OCI-LY1 (cell line): ENCODE data around the gene PBX1.

Source experiments
- H2AFZ ChIP-seq: fragments of 200-600 bp; sonication (generic), shearing (Covaris generic); 2 replicates; pipeline ENCODE4 v1.6.0; 2014; ENCODE audit warnings: antibody characterized with exemption, mild to moderate bottlenecking, low read length
- H3F3A ChIP-seq: fragments of 200-600 bp; sonication (generic), shearing (Covaris generic); 2 replicates; pipeline ENCODE4 v1.6.0; 2014; ENCODE audit warnings: mild to moderate bottlenecking, antibody characterized with exemption, low read length, moderate library complexity; ENCODE audit not compliant: insufficient read depth
- H3K27ac ChIP-seq: fragments of 200-600 bp; sonication (generic); 2 replicates; pipeline ENCODE4 v1.5.1; 2014; ENCODE audit warnings: low read length, mixed run types, mild to moderate bottlenecking, low read depth; ENCODE audit not compliant: poor library complexity, severe bottlenecking
- H3K27me3 ChIP-seq: fragments of 200-600 bp; sonication (generic); 2 replicates; pipeline ENCODE4 v1.6.0; 2014; ENCODE audit warnings: antibody characterized with exemption, mild to moderate bottlenecking, low read length, moderate library complexity; ENCODE audit not compliant: insufficient read depth
- H3K36me3 ChIP-seq: fragments of 200-600 bp; sonication (generic); 2 replicates; pipeline ENCODE4 v1.6.1; 2014; ENCODE audit warnings: mild to moderate bottlenecking, antibody characterized with exemption, low read length, moderate library complexity, mixed read lengths; ENCODE audit not compliant: insufficient read depth
- H3K4me1 ChIP-seq: fragments of 200-600 bp; sonication (generic); 2 replicates; pipeline ENCODE4 v1.5.1; 2014; ENCODE audit warnings: mild to moderate bottlenecking, low read length, moderate library complexity; ENCODE audit not compliant: insufficient read depth, severe bottlenecking
- H3K4me2 ChIP-seq: fragments of 200-600 bp; sonication (generic), shearing (Covaris generic); 2 replicates; pipeline ENCODE4 v1.6.1; 2014; ENCODE audit warnings: low read length
- H3K4me3 ChIP-seq: fragments of 200-600 bp; sonication (generic); 2 replicates; pipeline ENCODE4 v1.5.1; 2014; ENCODE audit warnings: low read length, low read depth, mild to moderate bottlenecking, mixed read lengths; ENCODE audit not compliant: poor library complexity, severe bottlenecking
- H3K79me2 ChIP-seq: fragments of 200-600 bp; shearing (Covaris generic); 2 replicates; pipeline ENCODE4 v1.6.1; 2016; ENCODE audit warnings: mixed run types, low read length, mixed read lengths; ENCODE audit not compliant: insufficient read depth
- H3K9ac ChIP-seq: fragments of 200-600 bp; sonication (generic), shearing (Covaris generic); 2 replicates; pipeline ENCODE4 v1.6.1; 2014; ENCODE audit warnings: mild to moderate bottlenecking, low read length, mixed read lengths
- H3K9me2 ChIP-seq: fragments of 200-600 bp; sonication (generic), shearing (Covaris generic); 2 replicates; pipeline ENCODE4 v1.6.1; 2014; ENCODE audit warnings: low read depth, mild to moderate bottlenecking, low read length, mixed read lengths
- H3K9me3 ChIP-seq: fragments of 200-600 bp; shearing (Covaris generic); 2 replicates; pipeline ENCODE4 v1.6.1; 2014; ENCODE audit warnings: low read length, mixed read lengths
- H4K20me1 ChIP-seq: fragments of 200-600 bp; sonication (generic), shearing (Covaris generic); 2 replicates; pipeline ENCODE4 v1.6.0; 2016; ENCODE audit warnings: mild to moderate bottlenecking, low read length; ENCODE audit not compliant: insufficient read depth
- EZH2 ChIP-seq: fragments of 200-600 bp; sonication (generic), shearing (Covaris generic); IDR thresholded peaks from 2 replicates; pipeline ENCODE4 v1.8.0; 2017; ENCODE audit warnings: borderline replicate concordance, mixed run types, mild to moderate bottlenecking, antibody characterized with exemption, low read length, moderate library complexity, mixed read lengths
- TF ChIP-seq, protein P1 (sequence below): fragments of 200-600 bp; sonication (generic), shearing (Covaris generic); IDR thresholded peaks from 2 replicates; pipeline ENCODE4 v1.5.1; 2017; ENCODE audit warnings: mild to moderate bottlenecking, antibody characterized with exemption, low read length, moderate library complexity, mixed read lengths

PBX1 gene

DNA sequence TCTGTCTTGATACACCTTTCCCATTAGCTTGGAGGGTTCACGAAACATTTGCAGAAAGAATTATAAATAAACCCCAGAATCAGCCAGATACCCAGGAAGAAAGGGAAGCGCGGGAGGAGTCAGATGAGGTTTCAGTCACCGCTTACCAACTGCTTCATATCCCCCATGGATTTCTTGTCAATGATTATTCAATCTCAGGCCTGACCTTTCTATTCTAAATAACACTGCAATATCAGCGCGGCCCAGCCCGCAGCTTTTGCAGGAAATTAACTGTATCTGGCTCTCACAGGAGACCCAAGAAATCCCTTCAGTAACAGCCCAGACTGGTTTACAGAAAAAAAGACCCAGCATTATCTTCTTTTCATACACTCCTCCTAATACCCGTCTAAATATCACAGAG lies 308.6 kb downstream of the PBX1 start:
- H3K36me3 ChIP-seq, result no peaks in the 10 kb centered on the region
- no peak overlapping the region for H3K4me2 ChIP-seq
- no peaks in the 10 kb centered on the region for H3K27me3 ChIP-seq
- no peaks in the 10 kb centered on the region for H3K9me2 ChIP-seq
- no peaks in the 10 kb centered on the region for H3K4me1 ChIP-seq
- no peaks in the 10 kb centered on the region for H3F3A ChIP-seq
- H4K20me1 ChIP-seq, result no peaks in the 10 kb centered on the region
- no peaks in the 10 kb centered on the region for H3K9me3 ChIP-seq
- H2AFZ ChIP-seq, result no peak overlapping the region
- H3K27ac ChIP-seq, result no peak overlapping the region
- H3K9ac ChIP-seq, result no peak overlapping the region
- H3K4me3 ChIP-seq, result no peak overlapping the region
- H3K79me2 ChIP-seq, result no peaks in the 10 kb centered on the region
- TF ChIP-seq EZH2, result no peak
- TF ChIP-seq, protein P1, sequence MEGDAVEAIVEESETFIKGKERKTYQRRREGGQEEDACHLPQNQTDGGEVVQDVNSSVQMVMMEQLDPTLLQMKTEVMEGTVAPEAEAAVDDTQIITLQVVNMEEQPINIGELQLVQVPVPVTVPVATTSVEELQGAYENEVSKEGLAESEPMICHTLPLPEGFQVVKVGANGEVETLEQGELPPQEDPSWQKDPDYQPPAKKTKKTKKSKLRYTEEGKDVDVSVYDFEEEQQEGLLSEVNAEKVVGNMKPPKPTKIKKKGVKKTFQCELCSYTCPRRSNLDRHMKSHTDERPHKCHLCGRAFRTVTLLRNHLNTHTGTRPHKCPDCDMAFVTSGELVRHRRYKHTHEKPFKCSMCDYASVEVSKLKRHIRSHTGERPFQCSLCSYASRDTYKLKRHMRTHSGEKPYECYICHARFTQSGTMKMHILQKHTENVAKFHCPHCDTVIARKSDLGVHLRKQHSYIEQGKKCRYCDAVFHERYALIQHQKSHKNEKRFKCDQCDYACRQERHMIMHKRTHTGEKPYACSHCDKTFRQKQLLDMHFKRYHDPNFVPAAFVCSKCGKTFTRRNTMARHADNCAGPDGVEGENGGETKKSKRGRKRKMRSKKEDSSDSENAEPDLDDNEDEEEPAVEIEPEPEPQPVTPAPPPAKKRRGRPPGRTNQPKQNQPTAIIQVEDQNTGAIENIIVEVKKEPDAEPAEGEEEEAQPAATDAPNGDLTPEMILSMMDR, result no peak

DNA sequence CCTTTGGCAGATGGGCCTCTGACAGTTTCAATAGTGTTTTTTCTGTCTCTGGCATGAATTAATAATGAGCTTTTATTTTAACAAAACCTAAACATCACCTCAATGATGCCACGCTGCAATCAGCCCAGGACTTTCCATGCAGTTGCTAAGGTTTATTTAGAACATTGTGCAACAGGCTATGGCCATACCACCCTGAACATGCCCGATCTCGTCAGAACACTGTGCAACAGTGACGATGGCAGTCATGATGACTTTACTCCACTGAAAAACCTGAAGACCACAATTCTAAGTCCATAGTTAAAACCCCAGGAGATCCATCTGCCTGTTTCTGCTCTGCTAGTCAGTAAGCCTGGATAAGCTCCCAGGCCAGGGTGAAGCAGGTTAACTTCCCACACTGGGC lies 310.0 kb downstream of the PBX1 start:
- no peaks in the 10 kb centered on the region for H3K27me3 ChIP-seq
- H3K9me3 ChIP-seq, result no peaks in the 10 kb centered on the region
- H3K9ac ChIP-seq, result no peak overlapping the region
- H3K4me2 ChIP-seq, result no peak overlapping the region
- TF ChIP-seq, protein P1, result no peak
- TF ChIP-seq EZH2, result no peak
- H3K36me3 ChIP-seq, result no peaks in the 10 kb centered on the region
- no peaks in the 10 kb centered on the region for H3K9me2 ChIP-seq
- no peaks in the 10 kb centered on the region for H4K20me1 ChIP-seq
- no peak overlapping the region for H2AFZ ChIP-seq
- H3K27ac ChIP-seq, result no peak overlapping the region
- H3K4me3 ChIP-seq, result no peak overlapping the region
- H3K4me1 ChIP-seq, result no peaks in the 10 kb centered on the region
- no peaks in the 10 kb centered on the region for H3F3A ChIP-seq
- no peaks in the 10 kb centered on the region for H3K79me2 ChIP-seq

DNA sequence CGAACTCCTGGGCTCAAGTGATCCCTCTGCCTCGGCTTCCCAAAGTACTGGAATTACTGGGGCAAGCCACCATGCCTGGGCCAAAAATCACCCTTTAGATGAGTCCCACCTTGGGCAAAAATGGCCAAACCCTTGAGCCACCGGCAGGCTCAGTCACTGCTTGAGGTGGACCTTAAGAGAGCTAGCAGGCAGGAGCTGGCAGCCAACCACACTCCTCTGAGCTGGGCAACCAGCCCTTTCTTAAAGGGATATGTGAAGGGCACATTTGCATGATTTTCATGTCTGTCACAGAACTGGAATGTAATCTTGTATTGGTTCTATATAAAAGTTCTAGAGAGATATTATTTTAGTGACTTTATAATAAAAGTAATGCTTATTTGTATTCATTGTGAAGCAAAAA lies 316.5 kb downstream of the PBX1 start:
- Histone ChIP-seq H3K9me2 (no peaks in the 10 kb centered on the region), H3K4me3 (no peak overlapping the region), H3F3A (no peaks in the 10 kb centered on the region), H3K4me2 (no peak overlapping the region), H2AFZ (no peak overlapping the region), H3K27ac (no peak overlapping the region), H3K36me3 (no peaks in the 10 kb centered on the region), H3K9me3 (no peaks in the 10 kb centered on the region), H3K27me3 (no peaks in the 10 kb centered on the region), H3K79me2 (no peaks in the 10 kb centered on the region), H4K20me1 (no peaks in the 10 kb centered on the region), H3K4me1 (no peaks in the 10 kb centered on the region), H3K9ac (no peak overlapping the region)
- TF ChIP-seq EZH2, result no peak
- TF ChIP-seq, protein P1, result no peak
